Nephron progenitor cell (in vitro differentiated cells): ENCODE measurements around the gene UQCR10.

Experiments used
- DNase-seq: peaks from one replicate; pipeline ENCODE4 v3.0.0; 2021
- H3K27ac Mint-ChIP-seq: 2 replicates; pipeline ENCODE4 v1.8.0; 2021; ENCODE audit warnings: mild to moderate bottlenecking, moderate library complexity, mixed read lengths
- H3K27me3 Mint-ChIP-seq: 2 replicates; pipeline ENCODE4 v1.8.0; 2021; ENCODE audit warnings: mild to moderate bottlenecking, low read depth, mixed read lengths; ENCODE audit not compliant: poor library complexity
- H3K36me3 Mint-ChIP-seq: 2 replicates; pipeline ENCODE4 v1.8.0; 2021; ENCODE audit warnings: low read depth, mixed read lengths
- H3K4me1 Mint-ChIP-seq: 2 replicates; pipeline ENCODE4 v1.8.0; 2021; ENCODE audit warnings: mixed read lengths
- H3K4me3 Mint-ChIP-seq: 2 replicates; pipeline ENCODE4 v1.8.0; 2021; ENCODE audit warnings: mild to moderate bottlenecking, moderate library complexity, mixed read lengths
- H3K9me3 Mint-ChIP-seq: 2 replicates; pipeline ENCODE4 v1.8.0; 2021; ENCODE audit warnings: mild to moderate bottlenecking, moderate library complexity, mixed read lengths
- CTCF ChIP-seq: fragments of 200-600 bp; sonication (generic); IDR thresholded peaks from 2 replicates; pipeline ENCODE4 v1.5.0; 2021; ENCODE audit warnings: antibody characterized with exemption

The UQCR10 gene

GRCh38 chr22:29786031-29786430 is 18.9 kb downstream of the UQCR10 start:
- no peak for TF ChIP-seq CTCF

GRCh38 chr22:29787371-29787980 is 20.3 kb downstream of the UQCR10 start:
- Mint-ChIP-seq H3K4me1 (peaks cover 39% of the 10 kb centered on the region), H3K27me3 (peaks cover 6% of the 10 kb centered on the region), H3K27ac (no peak overlapping the region), H3K36me3 (peaks cover 44% of the 10 kb centered on the region), H3K4me3 (no peak overlapping the region), H3K9me3 (no peaks in the 10 kb centered on the region)
- DNase-seq = no peak
- no peak for TF ChIP-seq CTCF

More at GRCh38 chr22:29786031-29786430, 18.9 kb downstream of the UQCR10 start:
- H3K4me1 Mint-ChIP-seq = peaks cover 45% of the 10 kb centered on the region
- peaks cover 6% of the 10 kb centered on the region for H3K27me3 Mint-ChIP-seq
- no peak for DNase-seq
- peaks cover 30% of the 10 kb centered on the region for H3K36me3 Mint-ChIP-seq
- H3K4me3 Mint-ChIP-seq = no peak overlapping the region
- no peaks in the 10 kb centered on the region for H3K9me3 Mint-ChIP-seq
- no peak overlapping the region for H3K27ac Mint-ChIP-seq

- Mint-ChIP-seq H3K4me1 (peaks cover 30% of the 10 kb centered on the region), H3K27ac (peak overlapping the region; percentile 46), H3K27me3 (peaks cover 6% of the 10 kb centered on the region), H3K36me3 (peaks cover 52% of the 10 kb centered on the region), H3K9me3 (no peaks in the 10 kb centered on the region), H3K4me3 (no peak overlapping the region)
- no peak for DNase-seq
- no peak for TF ChIP-seq CTCF
Measured at GRCh38 chr22:29788339-29789279, 21.4 kb downstream of the UQCR10 start.

- Mint-ChIP-seq H3K4me3 (no peak overlapping the region), H3K9me3 (no peaks in the 10 kb centered on the region), H3K27ac (no peak overlapping the region), H3K36me3 (peaks cover 52% of the 10 kb centered on the region), H3K27me3 (peaks cover 2% of the 10 kb centered on the region), H3K4me1 (peaks cover 23% of the 10 kb centered on the region)
- TF ChIP-seq CTCF = no peak
- no peak for DNase-seq
Measured at GRCh38 chr22:29790061-29790460, 22.9 kb downstream of the UQCR10 start.

- H3K4me3 Mint-ChIP-seq = no peak overlapping the region
- H3K27ac Mint-ChIP-seq = no peak overlapping the region
- no peak for DNase-seq
- no peaks in the 10 kb centered on the region for H3K9me3 Mint-ChIP-seq
- no peaks in the 10 kb centered on the region for H3K4me1 Mint-ChIP-seq
- peaks cover 55% of the 10 kb centered on the region for H3K36me3 Mint-ChIP-seq
- no peak for TF ChIP-seq CTCF
- H3K27me3 Mint-ChIP-seq = peaks cover 1% of the 10 kb centered on the region
Measured at GRCh38 chr22:29793396-29793795, 26.2 kb downstream of the UQCR10 start.
